GM11168 (cell line): ENCODE data around the gene TH.

ENCODE experiments used
- in situ Hi-C: fragments of 300-500 bp; cut with MboI; formaldehyde crosslinking; loops from one replicate; pipeline ENCODE4 v1.12.0; 2022; ENCODE audit warnings: low sequenced_read_pairs; ENCODE audit not compliant: unreplicated experiment

Gene TH

DNA sequence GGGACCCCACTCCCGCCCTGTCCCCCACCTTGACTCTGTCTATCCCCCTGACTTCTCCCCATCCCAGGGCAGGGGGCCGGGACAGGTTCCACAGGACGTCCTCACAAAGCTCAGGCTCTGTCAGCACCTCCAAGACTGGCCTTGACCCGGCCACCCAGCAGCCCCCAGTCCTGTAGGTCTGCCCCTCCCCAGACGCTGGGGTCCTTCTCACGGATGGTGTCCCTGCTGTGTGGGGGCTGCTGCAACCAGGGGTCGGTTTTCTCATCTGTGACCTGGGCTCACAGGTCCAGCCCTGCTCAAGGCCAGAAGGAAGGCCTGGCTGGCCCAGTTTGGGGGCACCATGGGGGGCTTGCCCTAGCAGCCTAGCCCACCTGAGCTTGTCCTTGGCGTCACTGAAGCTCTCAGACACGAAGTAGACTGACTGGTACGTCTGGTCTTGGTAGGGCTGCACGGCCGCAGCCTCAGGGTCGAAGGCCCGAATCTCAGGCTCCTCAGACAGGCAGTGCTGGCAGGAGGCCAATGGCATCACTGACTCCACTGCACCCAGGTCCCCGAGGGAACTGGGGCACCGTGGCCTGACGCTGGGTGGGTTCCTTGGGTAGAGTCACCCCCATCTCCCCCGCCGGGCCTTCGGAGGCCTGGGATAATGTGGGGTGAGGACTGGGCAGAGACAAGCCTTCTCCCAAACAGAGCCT is 6.6 kb downstream of the TH start:
- in situ Hi-C loops: no loop called here

DNA sequence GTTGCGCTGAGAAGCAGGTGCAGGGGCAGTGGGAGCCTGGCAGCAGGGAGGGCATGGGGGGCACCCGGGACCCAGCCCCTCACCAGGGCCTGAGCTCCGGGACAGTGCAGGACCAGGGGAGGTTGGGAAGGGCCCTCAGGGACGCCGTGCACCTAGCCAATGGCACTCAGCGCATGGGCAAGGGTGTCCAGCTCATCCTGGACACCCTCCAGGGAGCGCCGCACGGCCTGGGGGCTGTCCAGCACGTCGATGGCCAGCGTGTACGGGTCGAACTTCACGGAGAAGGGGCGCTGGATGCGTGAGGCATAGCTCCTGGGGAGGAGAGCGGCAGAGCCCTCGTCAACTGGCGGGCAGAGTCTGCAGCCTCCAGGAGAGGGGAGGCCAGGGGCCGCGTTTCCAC is 7.5 kb downstream of the TH start:
- in situ Hi-C loops: no loop called here

DNA sequence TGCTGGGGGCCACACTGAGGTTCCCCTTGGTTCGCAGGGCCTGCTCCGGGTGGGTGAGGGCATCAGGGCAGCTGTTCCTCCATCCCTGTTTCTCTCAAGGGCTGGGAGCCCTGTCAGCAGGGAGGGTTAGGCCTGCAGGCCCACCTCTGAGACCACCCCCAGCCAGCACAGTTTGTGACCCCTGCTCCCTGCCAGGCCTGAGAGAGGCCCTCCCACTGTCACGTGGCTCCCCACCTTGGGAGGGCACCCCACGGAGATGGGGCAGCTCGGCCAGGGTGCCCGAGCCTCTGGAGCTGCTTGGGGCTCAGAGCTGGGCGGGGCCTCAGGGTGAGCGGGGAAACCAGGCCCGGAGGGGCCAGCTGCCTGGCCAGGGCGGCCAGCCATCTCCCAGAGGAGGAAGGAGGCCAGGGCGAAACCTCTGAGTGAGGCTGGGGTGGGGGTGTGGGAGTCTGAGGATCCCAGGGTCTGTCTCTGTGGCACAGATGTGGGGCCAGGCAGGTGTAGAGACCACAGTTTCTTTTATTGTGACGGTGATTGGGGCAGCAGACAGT is 8.1 kb downstream of the TH start:
- in situ Hi-C loops: no loop called here

DNA sequence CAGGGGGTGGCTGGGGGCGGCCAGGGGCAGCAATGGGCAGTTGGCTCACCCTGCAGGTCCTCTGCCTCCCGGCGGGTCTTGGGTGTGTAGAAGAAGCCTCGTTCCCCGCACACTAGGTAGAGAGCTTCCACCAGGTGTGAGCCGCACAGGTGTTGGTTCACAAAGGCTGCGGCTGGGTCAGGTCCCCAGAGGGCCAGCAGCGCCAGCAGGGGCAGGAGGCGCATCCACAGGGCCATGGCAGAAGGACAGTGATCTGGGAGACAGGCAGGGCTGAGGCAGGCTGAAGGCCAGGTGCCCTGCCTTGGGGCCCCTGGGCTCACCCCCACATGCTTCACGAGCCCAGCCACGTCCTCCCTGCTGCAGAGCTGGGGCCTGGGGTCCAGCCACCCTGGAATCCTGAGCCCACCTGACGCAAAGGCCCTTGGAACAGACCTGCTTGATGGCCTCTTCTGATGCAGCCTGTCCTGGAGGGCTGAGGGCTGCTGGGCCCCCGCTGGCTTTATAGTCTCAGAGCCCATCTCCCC is 10.8 kb downstream of the TH start, which contains the start of gene INS:
TSS of gene INS (minus strand) at position 474 of the 524 bp plus-strand sequence. CDS start at position 236, 238 bp downstream.
- in situ Hi-C loops: no loop called here

DNA sequence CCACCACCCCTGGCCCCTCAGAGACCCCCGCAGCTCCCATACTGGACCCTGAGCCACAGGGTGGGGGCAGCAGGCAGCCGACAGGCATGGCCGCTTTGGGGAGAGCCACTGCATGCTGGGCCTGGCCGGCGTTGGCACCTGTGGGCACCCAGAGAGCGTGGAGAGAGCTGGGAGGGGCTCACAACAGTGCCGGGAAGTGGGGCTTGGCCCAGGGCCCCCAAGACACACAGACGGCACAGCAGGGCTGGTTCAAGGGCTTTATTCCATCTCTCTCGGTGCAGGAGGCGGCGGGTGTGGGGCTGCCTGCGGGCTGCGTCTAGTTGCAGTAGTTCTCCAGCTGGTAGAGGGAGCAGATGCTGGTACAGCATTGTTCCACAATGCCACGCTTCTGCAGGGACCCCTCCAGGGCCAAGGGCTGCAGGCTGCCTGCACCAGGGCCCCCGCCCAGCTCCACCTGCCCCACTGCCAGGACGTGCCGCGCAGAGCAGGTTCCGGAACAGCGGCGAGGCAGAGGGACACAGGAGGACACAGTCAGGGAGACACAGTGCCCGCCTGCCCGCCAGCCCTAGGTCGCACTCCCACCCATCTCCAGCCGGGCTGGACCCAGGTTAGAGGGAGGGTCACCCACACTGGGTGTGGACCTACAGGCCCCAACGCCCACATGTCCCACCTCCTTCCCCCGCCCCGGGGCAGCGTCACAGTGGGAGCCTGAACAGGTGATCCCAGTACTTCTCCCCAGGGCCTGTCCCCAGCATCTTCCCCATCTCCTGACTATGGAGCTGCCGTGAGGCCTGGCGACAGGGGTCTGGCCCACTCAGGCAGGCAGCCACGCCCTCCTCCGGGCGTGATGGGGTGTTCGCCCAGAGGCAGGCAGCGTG is 11.8 kb downstream of the TH start:
- in situ Hi-C loops: no loop called here

DNA sequence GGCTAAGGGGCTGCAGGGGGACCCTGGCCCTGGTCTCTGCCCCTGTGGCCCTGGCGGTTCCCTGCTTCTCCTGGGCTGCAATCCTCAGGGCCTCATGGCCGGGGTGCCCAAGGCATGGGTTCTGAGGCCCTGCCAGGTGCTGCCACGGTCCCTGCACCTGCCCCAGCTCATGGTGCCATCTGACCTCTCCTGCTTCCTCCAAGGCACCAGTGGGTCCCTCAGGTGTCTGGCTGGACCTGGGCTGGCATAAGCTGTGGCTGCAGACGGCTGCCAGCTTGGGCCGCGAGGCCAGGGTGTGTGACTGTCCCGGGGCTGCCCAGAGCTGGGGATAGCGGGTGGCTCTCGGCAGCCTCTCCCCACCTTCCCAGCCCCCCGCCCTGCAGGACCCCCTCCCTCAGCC is 12.6 kb downstream of the TH start:
- in situ Hi-C loops: no loop called here

DNA sequence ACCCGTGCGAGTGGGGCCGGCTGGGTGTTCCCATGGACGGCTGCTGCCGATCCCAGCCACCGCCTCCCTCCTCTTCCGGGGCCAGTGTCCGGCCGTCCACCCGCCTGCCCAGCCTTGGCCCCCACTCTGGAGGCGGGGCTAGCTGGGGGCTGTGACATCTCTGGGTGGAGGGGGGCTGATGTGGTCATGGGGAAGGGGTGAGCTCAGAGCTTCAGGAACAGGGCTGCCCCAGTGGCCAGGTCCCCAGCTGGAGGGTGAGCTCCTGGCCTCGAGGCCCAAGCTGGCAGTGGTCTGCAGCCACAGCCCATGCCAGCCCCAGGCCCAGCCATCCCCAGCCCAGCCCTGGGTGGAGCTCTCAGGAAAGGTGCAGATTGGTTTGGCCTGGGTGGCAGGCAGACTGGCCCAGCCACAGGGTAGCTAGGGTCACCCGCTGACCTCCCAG is 13.3 kb downstream of the TH start:
- in situ Hi-C loops: no loop called here

DNA sequence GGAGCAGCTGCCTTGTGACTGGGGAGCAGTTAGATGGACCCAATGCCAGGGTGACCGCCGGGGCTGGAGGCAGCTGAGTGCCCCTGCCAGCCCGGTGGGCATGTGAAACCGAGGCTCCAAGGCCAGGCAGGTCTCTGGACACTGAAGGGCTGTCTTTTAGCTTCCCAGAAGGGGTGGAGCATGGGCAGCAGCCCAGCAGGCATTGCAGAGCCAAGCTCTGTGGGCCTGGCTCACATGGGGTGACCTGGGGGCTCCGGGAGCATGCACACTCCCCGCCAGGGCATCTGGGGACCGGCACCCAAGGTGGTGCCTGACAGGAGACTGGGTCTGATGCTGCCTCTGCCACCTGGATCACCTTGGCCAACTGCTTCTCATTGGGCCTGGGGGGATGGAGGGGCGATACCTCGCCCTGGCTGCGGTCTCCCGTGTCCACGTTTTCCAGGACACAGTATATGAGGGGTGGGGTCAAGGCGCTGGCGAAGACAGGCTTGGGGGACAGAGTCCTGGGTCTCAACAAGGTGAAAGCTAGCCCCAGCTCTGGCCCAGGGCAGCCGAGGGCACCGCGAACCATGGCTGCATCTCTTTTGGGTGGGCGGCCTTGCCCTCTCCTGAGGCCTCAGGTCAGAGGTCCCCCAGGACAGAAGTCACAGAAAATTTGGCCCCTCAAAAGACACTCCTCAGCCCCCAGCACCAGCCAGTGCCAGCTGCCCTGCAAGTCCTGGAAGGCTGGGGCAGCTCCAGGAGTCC is 14.1 kb downstream of the TH start:
- in situ Hi-C loops: no loop called here

DNA sequence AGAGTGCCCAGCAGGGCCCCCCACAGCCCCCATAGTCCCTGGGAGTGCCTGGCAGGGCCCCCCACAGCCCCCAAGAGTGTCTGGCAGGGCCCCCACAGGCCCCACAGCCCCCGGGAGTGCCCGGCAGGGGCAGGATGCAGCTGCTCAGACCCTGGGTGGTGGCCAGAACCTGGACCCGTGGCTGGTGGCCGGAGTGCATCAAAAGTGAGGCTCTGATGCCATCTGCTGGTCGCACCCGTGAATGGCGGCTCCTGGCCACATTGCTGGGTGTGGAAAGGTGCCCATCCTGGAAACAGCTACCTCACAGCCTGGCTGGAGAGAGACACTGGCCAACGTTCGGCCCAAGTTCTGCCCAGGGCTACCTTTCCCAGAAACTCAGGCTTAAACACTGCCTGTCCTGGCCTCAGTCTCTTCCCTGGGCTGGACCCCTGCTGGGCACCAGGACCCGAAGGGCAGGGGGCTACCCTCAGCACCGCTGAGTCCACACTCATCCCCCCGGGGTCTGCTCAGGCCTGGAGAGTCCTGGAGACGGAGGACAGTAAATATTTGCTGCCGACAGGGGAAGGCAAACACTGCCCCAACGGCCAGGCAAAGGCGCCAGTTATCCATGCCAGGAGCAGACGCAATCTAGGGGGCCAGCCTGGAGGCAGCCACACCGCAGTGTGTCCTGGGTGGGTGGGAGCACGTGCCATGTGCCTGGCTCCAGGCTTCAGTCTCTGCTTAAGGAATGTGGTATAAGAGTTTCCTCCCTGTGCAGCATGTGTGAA is 15.0 kb downstream of the TH start:
- in situ Hi-C loops: no loop called here

DNA sequence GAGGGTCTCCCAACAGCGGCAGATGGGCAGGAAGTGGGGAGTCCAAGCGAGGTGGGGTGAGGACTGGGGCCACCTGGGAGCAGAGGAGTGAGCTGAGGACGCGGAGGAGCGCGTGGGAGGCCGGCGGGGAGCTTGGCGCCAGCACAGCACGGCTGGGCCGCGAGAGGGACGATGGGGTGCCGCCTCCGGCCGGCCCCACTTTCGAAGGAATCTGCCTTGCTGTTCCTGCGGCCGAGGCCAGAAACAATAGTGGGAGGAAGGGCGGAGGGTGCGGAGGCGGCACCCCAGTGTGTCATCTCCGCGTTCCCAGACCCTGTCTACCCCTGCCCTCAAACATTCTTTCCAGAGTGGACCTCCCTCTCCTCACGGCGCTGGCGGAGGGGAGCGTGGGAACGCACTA is 16.1 kb downstream of the TH start:
- in situ Hi-C loops: no loop called here

DNA sequence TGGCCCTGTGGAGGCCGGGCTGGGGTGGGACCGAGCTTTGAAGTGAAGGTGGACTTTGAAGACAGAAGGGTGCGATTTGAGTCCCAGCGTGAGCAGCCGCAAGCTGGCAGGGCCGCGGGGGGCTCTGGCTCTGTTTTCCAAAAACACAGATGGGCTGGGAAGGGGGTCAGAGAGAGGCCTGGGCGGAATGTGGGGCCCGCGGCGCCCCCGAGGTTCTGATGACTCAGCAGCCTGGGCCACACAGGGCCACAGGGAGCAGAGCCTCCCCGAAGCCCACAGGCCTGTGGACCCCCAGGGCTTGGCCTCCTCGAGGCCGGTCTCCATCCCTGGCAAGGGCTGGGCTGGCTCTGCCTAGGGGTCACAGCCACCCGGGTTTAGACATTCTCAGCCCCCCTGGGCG is 16.7 kb downstream of the TH start:
- in situ Hi-C loops: no loop called here

DNA sequence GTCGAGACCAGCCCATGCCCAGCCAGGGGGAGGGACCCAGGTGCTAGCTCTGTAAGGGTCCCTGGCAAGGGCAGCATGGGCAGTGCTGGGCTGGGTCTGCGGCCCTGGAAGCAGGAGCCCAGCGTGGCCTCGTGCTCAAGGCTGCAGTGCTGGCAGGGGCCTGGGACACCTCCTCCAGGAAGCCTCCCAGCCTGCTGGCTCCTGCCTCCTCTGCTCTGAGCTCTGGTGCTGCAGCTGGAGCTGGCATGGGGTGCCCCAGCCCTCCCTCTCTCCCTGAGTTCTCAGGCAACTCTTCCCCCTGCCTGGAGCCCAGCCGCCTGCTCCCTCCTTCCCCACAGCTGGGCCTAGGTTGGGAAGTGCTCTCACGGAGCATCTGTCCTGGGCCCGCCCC is 17.4 kb downstream of the TH start:
- in situ Hi-C loops: no loop called here

DNA sequence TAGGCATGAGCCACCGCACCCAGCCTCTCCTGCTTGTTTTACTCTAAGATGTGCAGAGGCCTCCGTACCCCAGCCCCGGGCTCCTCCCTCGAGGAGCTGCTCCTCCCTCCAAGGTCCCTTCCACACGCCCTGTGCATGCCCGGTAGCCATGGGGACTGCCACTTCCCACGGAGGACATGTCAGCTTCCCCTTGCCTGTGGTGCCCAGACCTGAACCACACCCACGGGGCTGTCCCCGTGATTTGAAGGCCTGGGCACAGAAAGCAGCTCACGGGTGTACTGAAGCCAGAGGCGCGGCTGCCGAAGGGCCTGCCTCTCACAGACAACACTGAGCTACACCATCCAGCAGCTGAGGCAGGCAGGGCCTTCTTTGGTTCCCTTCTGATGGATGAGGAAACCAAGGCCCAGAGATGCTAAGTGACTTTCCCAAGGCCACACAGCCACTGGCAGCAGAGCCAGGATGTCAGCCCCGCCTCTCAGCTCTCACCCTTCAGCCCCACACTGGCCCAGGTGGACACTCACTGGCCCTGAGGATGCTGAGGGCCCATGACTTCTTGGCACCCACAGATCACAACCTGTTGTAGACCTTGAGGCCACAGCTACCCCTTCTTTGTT is 17.9 kb downstream of the TH start:
- in situ Hi-C loops: no loop called here

DNA sequence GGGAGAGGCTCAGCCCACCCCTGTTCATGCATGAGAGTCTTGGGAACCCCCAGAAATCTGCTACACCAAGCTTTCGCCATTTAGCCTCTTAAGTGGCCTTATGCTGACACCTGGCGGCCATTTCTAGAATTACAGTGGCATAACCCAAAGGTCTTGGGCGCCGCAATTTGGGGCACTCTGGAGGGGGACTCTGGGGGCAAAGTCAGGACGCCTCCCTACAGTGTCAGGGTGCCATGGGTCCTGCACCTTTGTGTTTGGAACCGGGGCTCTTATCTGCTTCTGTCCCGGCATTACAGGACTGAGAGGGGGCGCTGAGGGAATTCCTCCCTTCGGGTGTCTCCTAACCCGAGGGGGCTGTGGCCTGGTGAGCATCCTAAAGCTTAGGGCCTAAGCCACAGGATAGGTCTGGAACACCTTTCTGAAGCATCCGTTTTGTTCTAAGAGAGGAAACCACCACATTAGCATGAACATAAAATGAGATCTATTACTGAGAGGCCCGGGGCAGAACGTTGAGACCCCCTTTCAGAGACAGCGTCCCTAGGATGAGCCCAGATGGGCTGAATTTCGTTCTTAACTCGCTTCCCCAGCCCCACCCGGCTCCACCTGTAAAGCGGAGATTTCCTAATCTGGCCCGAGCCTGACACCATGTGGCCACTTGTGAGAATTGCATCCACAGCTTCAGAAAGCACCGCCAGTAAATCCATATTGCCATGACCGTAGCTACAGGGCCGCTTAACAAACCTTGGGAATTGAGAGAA is 19.9 kb downstream of the TH start:
- in situ Hi-C loops: no loop called here

DNA sequence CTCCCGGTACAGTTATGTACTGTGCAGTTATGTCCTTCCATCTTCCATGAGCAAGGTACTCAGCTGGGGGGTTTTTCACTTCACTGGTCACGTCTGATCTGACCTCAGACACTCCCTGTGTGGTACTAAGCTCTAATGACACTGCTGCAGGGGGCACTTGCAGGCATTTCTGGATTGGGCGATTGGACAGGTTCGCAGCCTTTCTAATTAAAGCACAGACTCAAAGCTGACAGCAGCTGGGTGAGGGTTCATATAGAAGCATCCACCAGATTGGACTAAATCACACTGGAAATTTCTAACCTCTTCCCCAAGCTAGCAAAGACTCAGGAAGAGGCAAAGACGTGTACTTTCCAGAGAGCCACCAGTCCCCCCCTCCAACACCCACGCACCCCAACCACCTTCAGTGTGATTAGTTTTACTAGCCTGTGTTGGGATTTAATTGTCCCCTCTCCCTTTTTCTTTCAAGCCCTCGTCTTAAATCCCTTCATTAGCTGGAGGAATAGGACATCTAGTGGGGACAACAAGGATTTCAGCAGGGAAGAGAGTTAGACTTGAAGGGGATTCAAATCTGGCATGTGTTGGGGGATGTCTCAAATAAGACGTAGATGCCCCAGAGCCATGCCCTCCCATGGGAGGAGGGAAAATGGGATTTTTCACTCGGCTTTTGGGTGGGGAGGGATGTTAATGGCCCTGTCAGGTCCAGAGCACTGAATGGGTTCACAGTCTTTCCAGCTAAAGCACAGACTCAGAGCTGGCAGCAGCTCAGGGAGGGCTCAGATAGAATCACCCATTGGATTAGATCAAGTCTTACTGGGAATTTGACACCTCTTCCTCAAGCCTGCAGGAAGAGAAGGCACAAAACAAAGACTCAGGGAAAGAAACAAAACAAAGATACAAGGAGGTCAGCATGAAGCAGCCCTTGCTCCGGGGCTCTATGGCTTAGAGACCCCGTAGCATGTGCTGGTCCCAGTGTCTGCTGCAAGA is 21.5 kb downstream of the TH start:
- in situ Hi-C loops: no loop called here

DNA sequence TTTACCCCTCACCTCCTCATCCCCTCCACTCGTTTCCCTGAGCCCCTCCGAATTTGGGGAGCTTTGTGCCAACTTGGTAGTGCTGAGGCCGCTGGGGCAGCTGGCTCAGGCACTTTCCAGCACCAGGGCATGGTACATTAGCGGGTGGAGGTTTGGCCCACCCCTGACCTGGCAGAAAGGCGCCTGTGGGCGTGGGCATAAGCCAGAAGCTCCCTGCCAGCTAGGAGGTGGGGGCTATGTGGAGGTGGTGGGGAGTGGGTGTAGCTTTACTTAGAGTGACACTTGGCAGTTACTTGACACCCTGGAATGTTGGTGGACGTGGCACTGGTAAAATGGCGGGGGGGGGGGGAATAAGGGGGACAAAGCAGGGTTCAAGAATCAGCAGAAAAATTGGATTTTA is 22.2 kb downstream of the TH start:
- in situ Hi-C loops: no loop called here

DNA sequence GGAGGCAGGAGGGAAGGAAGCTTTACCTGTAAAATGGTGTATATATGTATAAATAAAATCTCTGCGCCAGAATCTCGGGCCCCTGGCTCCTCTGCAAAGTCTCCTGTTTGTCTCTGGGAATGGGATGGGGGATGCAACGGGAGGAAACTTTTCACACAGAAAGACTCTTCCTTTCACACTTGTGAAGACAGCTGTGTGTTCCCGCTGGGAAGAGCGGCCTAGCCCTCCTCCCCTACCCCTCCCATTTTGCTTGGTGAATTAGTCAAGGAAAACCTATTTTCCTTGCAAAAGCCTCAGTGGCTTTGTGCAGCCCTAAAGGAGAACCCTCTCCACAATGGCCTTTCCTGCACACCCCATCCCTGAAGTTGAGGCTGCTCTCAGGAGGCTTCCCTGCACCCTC is 23.0 kb downstream of the TH start:
- in situ Hi-C loops: no loop called here
